Daoy (cell line): ENCODE data around the gene C16orf78. TPM values are rescaled to one million over a fixed set of nuclear protein-coding genes. Genes with fewer than 3 reads are reported as not detected.
A peak's percentile ranks its signal among the peaks of the same experiment; 100 is the strongest.

Experiments used
- DNase-seq: peaks from one replicate; pipeline ENCODE4 v3.0.0-alpha.2; 2015; ENCODE audit warnings: low read depth
- total RNA-seq: library from RNA; depleted of rRNA; stranded (reverse); fragments of >200 nt; shearing (Covaris generic); gene quantifications from 2 replicates; pipeline ENCODE4 v1.2.3, GENCODE V29; 2014; rRNA removed

C16orf78 gene
- not detected in 2 replicates for total RNA-seq

- no peak for DNase-seq
Observed at GRCh38 chr16:49373504-49373903, at the start of gene C16orf78. Gene C16orf78, plus strand, starts transcription at chr16:49373804. Its CDS starts 136 bp downstream, at chr16:49373940.

- DNase-seq = no peak
Observed at GRCh38 chr16:49324703-49325102, 48.9 kb upstream of the C16orf78 start.

- no peak for DNase-seq
Observed at GRCh38 chr16:49327466-49327865, 46.1 kb upstream of the C16orf78 start.

GRCh38 chr16:49328325-49328724 is 45.3 kb upstream of the C16orf78 start:
- DNase-seq = no peak

GRCh38 chr16:49330562-49331201 is 42.9 kb upstream of the C16orf78 start:
- no peak for DNase-seq

- DNase-seq = no peak
Observed at GRCh38 chr16:49332589-49333258, 40.9 kb upstream of the C16orf78 start.

- DNase-seq = no peak
Observed at GRCh38 chr16:49333259-49333597, 40.4 kb upstream of the C16orf78 start.

- no peak for DNase-seq
Observed at GRCh38 chr16:49335828-49336227, 37.8 kb upstream of the C16orf78 start.

- no peak for DNase-seq
Observed at GRCh38 chr16:49336581-49336980, 37.0 kb upstream of the C16orf78 start.

- no peak for DNase-seq
Observed at GRCh38 chr16:49337814-49338350, 35.7 kb upstream of the C16orf78 start.

- no peak for DNase-seq
Observed at GRCh38 chr16:49338611-49339265, 34.9 kb upstream of the C16orf78 start.

- DNase-seq = no peak
Observed at GRCh38 chr16:49340466-49340865, 33.1 kb upstream of the C16orf78 start.

- DNase-seq = no peak
Observed at GRCh38 chr16:49341706-49342105, 31.9 kb upstream of the C16orf78 start.

GRCh38 chr16:49342336-49343265 is 31.0 kb upstream of the C16orf78 start:
- no peak for DNase-seq

GRCh38 chr16:49343291-49343690 is 30.3 kb upstream of the C16orf78 start:
- DNase-seq = no peak

- DNase-seq = no peak
Observed at GRCh38 chr16:49344401-49344800, 29.2 kb upstream of the C16orf78 start.

- DNase-seq = no peak
Observed at GRCh38 chr16:49345829-49346228, 27.8 kb upstream of the C16orf78 start.

GRCh38 chr16:49346459-49346858 is 27.1 kb upstream of the C16orf78 start:
- no peak for DNase-seq

GRCh38 chr16:49347476-49347875 is 26.1 kb upstream of the C16orf78 start:
- DNase-seq = no peak

GRCh38 chr16:49348408-49349176 is 25.0 kb upstream of the C16orf78 start:
- DNase-seq = peak; percentile 9
